Left ventricle myocardium inferior (tissue), 1 donor: Measurements from ENCODE around the gene LPCAT3. TPM values are rescaled to one million over a fixed set of nuclear protein-coding genes. Genes with fewer than 3 reads are reported as not detected.

ENCODE experiments used
- DNase-seq: peaks from one replicate; pipeline ENCODE4 v3.0.0-alpha.2; 2020
- H3K27ac ChIP-seq: fragments of 200-600 bp; replicated peaks from 2 replicates; pipeline ENCODE4 v1.8.0; 2021
- H3K27me3 ChIP-seq: fragments of 200-600 bp; 2 replicates; pipeline ENCODE4 v1.8.0; 2021; ENCODE audit warnings: low read depth
- H3K36me3 ChIP-seq: fragments of 200-600 bp; 2 replicates; pipeline ENCODE4 v1.8.0; 2021
- H3K4me1 ChIP-seq: fragments of 200-600 bp; 2 replicates; pipeline ENCODE4 v1.8.0; 2021
- H3K4me3 ChIP-seq: fragments of 200-600 bp; 2 replicates; pipeline ENCODE4 v1.8.0; 2021; ENCODE audit warnings: mild to moderate bottlenecking, moderate library complexity
- H3K9me3 ChIP-seq: fragments of 200-600 bp; replicated peaks from 2 replicates; pipeline ENCODE4 v1.8.0; 2021
- intact Hi-C: fragments of 100-400 bp; cut with micrococcal nuclease; formaldehyde crosslinking; loops from one replicate; pipeline ENCODE4 v1.11.0; 2022
- total RNA-seq: library from RNA; stranded (reverse); fragmentation: NEBNext Ultra II Directional; extraction: Animal tissue kit (Norgen Biotek cat#: 25700); gene quantifications from one replicate; pipeline ENCODE4 v1.2.1, GENCODE V29; 2021
- TF ChIP-seq, protein P1 (sequence below): fragments of 200-600 bp; IDR thresholded peaks from 2 replicates; pipeline ENCODE4 v1.8.0; 2021; ENCODE audit warnings: antibody characterized with exemption, mild to moderate bottlenecking, borderline replicate concordance
- donor health status: DM: no; HTN: yes; CAD: no; lungs with severe emphysema.

Gene LPCAT3
- total RNA-seq, 1 donor from 2014 or later = 35.1 TPM

DNA sequence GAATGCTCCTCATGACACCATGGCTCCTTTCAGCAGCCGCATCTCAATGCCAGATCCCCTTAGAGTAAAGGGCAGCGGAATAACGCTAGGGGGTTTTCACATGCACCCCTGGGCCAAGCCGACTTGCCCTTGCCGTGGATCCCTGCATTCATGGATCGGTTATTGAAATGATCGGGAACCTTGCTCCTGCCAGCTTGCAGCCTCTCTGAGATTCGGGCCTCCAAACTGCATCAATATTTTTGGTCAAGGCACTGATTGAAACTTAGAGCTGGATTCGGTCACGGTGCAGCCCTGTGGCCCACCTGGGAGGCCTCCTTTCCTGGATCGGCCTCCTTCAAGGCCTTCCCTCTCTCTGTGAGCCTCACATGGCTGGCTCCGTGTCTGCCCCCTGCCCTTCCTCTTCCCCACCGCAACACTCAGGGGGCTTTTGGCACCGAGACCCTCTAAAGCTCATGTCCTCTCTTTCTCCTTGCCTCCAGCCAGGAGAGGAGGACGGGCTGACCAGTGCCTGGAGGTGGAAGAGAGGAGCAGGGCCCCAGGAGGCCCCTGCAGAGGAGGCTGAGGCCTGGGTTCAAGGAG is 65.3 kb downstream of the LPCAT3 start:
- TF ChIP-seq, protein P1, sequence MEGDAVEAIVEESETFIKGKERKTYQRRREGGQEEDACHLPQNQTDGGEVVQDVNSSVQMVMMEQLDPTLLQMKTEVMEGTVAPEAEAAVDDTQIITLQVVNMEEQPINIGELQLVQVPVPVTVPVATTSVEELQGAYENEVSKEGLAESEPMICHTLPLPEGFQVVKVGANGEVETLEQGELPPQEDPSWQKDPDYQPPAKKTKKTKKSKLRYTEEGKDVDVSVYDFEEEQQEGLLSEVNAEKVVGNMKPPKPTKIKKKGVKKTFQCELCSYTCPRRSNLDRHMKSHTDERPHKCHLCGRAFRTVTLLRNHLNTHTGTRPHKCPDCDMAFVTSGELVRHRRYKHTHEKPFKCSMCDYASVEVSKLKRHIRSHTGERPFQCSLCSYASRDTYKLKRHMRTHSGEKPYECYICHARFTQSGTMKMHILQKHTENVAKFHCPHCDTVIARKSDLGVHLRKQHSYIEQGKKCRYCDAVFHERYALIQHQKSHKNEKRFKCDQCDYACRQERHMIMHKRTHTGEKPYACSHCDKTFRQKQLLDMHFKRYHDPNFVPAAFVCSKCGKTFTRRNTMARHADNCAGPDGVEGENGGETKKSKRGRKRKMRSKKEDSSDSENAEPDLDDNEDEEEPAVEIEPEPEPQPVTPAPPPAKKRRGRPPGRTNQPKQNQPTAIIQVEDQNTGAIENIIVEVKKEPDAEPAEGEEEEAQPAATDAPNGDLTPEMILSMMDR = no peak
- peaks cover 16% of the 10 kb centered on the region for H3K4me1 ChIP-seq
- peak overlapping the region; percentile 51 for H3K4me3 ChIP-seq
- no peaks in the 10 kb centered on the region for H3K9me3 ChIP-seq
- peak; percentile 14 for DNase-seq
- no peaks in the 10 kb centered on the region for H3K36me3 ChIP-seq
- H3K27ac ChIP-seq = peak overlapping the region; percentile 66
- H3K27me3 ChIP-seq = no peaks in the 10 kb centered on the region
- intact Hi-C loops = no loop called here

DNA sequence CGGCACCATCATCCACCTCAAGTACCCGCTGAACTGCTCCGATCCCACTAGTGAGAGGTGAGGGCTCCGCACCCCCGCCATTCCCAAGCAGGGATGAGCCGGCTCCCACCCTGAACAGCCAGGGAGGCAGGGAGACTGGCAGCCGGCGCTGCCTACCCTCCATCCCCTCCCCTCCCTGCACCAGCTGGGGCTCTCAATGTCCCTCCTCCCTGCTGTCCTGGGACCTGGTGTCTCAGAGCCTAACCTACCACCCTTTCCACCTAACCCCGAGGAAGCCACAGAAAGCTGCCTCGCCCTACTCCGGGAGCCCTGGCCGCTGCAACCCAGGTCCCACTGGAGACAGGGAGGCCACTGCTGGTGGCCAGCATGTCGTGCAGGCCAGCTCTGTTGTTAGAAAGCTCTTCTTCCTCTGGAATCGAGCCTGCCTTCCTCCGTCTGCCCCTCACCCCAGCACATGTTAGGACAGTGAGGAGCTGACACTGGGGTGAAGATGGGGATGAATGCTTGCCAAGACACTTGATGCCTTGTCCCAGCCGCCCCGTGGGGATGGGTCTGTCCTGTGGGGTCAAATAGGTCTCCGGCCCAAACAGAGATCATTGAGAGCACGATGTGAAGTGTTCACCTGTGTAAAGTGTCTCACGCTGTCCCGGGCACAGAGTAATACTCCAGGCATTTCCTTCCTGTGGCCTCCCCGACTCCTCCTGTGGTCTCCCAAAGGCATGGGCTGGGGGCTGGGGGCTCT is 66.0 kb downstream of the LPCAT3 start:
- Histone ChIP-seq H3K27ac (peak overlapping the region; percentile 66), H3K27me3 (no peaks in the 10 kb centered on the region), H3K4me3 (peak overlapping the region; percentile 51), H3K4me1 (peaks cover 15% of the 10 kb centered on the region), H3K9me3 (no peaks in the 10 kb centered on the region), H3K36me3 (peaks cover 1% of the 10 kb centered on the region)
- DNase-seq = peak; percentile 12
- TF ChIP-seq, protein P1 = no peak
- intact Hi-C loops = no loop called here

DNA sequence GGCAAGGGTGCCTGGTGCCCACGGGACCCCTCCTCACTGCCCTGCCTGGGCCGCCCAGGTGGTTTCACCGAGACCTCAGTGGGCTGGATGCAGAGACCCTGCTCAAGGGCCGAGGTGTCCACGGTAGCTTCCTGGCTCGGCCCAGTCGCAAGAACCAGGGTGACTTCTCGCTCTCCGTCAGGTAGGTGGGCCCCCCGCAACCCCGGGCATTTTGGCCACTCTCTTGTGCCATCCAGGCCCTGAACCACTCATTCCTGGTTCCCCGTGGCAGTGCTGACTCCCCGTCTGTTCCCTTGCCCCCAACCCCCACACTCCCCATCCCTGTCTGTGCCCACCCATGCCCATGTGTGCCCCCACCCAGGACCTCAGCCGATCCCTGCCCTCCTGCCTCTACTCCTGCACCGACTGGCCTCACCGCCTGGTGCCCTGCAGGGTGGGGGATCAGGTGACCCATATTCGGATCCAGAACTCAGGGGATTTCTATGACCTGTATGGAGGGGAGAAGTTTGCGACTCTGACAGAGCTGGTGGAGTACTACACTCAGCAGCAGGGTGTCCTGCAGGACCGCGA is 66.6 kb downstream of the LPCAT3 start:
- DNase-seq = no peak
- TF ChIP-seq, protein P1 = no peak
- intact Hi-C loops = no loop called here
- H3K36me3 ChIP-seq = peaks cover 6% of the 10 kb centered on the region
- peak overlapping the region; percentile 66 for H3K27ac ChIP-seq
- H3K27me3 ChIP-seq = no peaks in the 10 kb centered on the region
- H3K4me3 ChIP-seq = peak overlapping the region; percentile 51
- H3K4me1 ChIP-seq = peaks cover 19% of the 10 kb centered on the region
- no peaks in the 10 kb centered on the region for H3K9me3 ChIP-seq

DNA sequence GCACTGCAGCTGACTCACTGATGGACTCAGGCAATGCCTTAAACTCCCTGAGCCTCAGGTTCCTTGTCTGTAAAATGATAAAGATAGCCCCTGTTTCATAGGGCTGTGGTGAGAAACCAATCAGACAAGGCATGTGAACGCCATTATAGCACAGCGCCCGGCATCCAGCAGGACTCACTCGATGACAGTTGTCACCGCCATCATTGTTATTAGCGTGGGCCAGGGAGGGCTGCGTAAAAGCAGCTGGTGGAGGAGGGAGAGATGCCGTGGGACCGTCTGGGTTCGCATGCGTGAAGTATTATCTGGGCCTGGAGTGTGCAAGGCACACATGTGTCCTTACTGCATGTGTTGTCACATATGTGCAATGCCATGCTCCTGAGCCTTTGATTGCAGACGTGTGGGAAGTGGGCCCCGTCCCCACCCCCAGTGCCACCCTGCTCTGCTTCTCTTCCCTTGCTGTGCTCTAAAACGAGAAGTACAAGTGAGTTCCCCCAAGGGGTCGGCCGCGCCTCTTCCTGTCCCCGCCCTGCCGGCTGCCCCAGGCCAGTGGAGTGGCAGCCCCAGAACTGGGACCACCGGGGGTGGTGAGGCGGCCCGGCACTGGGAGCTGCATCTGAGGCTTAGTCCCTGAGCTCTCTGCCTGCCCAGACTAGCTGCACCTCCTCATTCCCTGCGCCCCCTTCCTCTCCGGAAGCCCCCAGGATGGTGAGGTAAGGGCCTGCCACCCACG is 67.3 kb downstream of the LPCAT3 start, which contains the start of gene PTPN6:
Gene PTPN6, plus strand, starts transcription at position 546 of the 730 bp plus-strand sequence. Its CDS starts 157 bp downstream, at position 703.
- intact Hi-C loops = no loop called here
- TF ChIP-seq, protein P1 = no peak
- Histone ChIP-seq H3K36me3 (peaks cover 13% of the 10 kb centered on the region), H3K27me3 (no peaks in the 10 kb centered on the region), H3K4me1 (peaks cover 26% of the 10 kb centered on the region), H3K27ac (peak within 1 kb of the TSS; percentile 66), H3K4me3 (peak within 1 kb of the TSS; percentile 51), H3K9me3 (no peaks in the 10 kb centered on the region)
- peak; percentile 72 for DNase-seq

DNA sequence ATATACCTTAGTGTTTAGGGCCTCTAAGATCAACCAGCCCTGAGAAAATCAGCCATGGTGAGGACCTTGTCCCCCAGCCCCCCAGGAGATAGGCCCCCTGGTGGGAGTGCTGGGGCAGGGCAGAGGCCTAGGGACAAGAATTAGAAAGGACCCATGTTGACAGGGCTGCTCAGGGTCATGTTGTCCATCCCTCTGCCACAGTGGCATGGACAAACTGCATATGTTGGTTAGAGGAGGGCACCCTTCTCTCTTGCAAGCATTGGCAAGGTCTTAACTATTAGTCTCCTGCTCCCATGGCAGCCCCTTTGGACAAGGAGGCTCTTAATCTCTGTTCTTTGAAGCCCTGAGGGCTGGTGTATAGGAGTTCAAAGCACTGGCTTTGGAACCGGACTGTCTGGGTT is 67.9 kb downstream of the LPCAT3 start:
- peak overlapping the region; percentile 33 for H3K27ac ChIP-seq
- peaks cover 31% of the 10 kb centered on the region for H3K4me1 ChIP-seq

More for the DNA sequence above, 67.9 kb downstream of the LPCAT3 start:
- DNase-seq = no peak
- TF ChIP-seq, protein P1 = no peak
- peaks cover 18% of the 10 kb centered on the region for H3K36me3 ChIP-seq
- no peaks in the 10 kb centered on the region for H3K27me3 ChIP-seq
- intact Hi-C loops = no loop called here
- H3K9me3 ChIP-seq = no peaks in the 10 kb centered on the region
- H3K4me3 ChIP-seq = no peak overlapping the region
